OCI-LY1 (cell line): ENCODE results near the gene NUP93.

Experiments
- H2AFZ ChIP-seq: fragments of 200-600 bp; sonication (generic), shearing (Covaris generic); 2 replicates; pipeline ENCODE4 v1.6.0; 2014; ENCODE audit warnings: antibody characterized with exemption, mild to moderate bottlenecking, low read length
- H3F3A ChIP-seq: fragments of 200-600 bp; sonication (generic), shearing (Covaris generic); 2 replicates; pipeline ENCODE4 v1.6.0; 2014; ENCODE audit warnings: mild to moderate bottlenecking, antibody characterized with exemption, low read length, moderate library complexity; ENCODE audit not compliant: insufficient read depth
- H3K27ac ChIP-seq: fragments of 200-600 bp; sonication (generic); 2 replicates; pipeline ENCODE4 v1.5.1; 2014; ENCODE audit warnings: low read length, mixed run types, mild to moderate bottlenecking, low read depth; ENCODE audit not compliant: poor library complexity, severe bottlenecking
- H3K27me3 ChIP-seq: fragments of 200-600 bp; sonication (generic); 2 replicates; pipeline ENCODE4 v1.6.0; 2014; ENCODE audit warnings: antibody characterized with exemption, mild to moderate bottlenecking, low read length, moderate library complexity; ENCODE audit not compliant: insufficient read depth
- H3K36me3 ChIP-seq: fragments of 200-600 bp; sonication (generic); 2 replicates; pipeline ENCODE4 v1.6.1; 2014; ENCODE audit warnings: mild to moderate bottlenecking, antibody characterized with exemption, low read length, moderate library complexity, mixed read lengths; ENCODE audit not compliant: insufficient read depth
- H3K4me1 ChIP-seq: fragments of 200-600 bp; sonication (generic); 2 replicates; pipeline ENCODE4 v1.5.1; 2014; ENCODE audit warnings: mild to moderate bottlenecking, low read length, moderate library complexity; ENCODE audit not compliant: insufficient read depth, severe bottlenecking
- H3K4me2 ChIP-seq: fragments of 200-600 bp; sonication (generic), shearing (Covaris generic); 2 replicates; pipeline ENCODE4 v1.6.1; 2014; ENCODE audit warnings: low read length
- H3K4me3 ChIP-seq: fragments of 200-600 bp; sonication (generic); 2 replicates; pipeline ENCODE4 v1.5.1; 2014; ENCODE audit warnings: low read length, low read depth, mild to moderate bottlenecking, mixed read lengths; ENCODE audit not compliant: poor library complexity, severe bottlenecking
- H3K79me2 ChIP-seq: fragments of 200-600 bp; shearing (Covaris generic); 2 replicates; pipeline ENCODE4 v1.6.1; 2016; ENCODE audit warnings: mixed run types, low read length, mixed read lengths; ENCODE audit not compliant: insufficient read depth
- H3K9ac ChIP-seq: fragments of 200-600 bp; sonication (generic), shearing (Covaris generic); 2 replicates; pipeline ENCODE4 v1.6.1; 2014; ENCODE audit warnings: mild to moderate bottlenecking, low read length, mixed read lengths
- H3K9me2 ChIP-seq: fragments of 200-600 bp; sonication (generic), shearing (Covaris generic); 2 replicates; pipeline ENCODE4 v1.6.1; 2014; ENCODE audit warnings: low read depth, mild to moderate bottlenecking, low read length, mixed read lengths
- H3K9me3 ChIP-seq: fragments of 200-600 bp; shearing (Covaris generic); 2 replicates; pipeline ENCODE4 v1.6.1; 2014; ENCODE audit warnings: low read length, mixed read lengths
- H4K20me1 ChIP-seq: fragments of 200-600 bp; sonication (generic), shearing (Covaris generic); 2 replicates; pipeline ENCODE4 v1.6.0; 2016; ENCODE audit warnings: mild to moderate bottlenecking, low read length; ENCODE audit not compliant: insufficient read depth
- CTCF ChIP-seq: fragments of 200-600 bp; sonication (generic), shearing (Covaris generic); IDR thresholded peaks from 2 replicates; pipeline ENCODE4 v1.5.1; 2017; ENCODE audit warnings: mild to moderate bottlenecking, antibody characterized with exemption, low read length, moderate library complexity, mixed read lengths
- EZH2 ChIP-seq: fragments of 200-600 bp; sonication (generic), shearing (Covaris generic); IDR thresholded peaks from 2 replicates; pipeline ENCODE4 v1.8.0; 2017; ENCODE audit warnings: borderline replicate concordance, mixed run types, mild to moderate bottlenecking, antibody characterized with exemption, low read length, moderate library complexity, mixed read lengths

The NUP93 gene

DNA sequence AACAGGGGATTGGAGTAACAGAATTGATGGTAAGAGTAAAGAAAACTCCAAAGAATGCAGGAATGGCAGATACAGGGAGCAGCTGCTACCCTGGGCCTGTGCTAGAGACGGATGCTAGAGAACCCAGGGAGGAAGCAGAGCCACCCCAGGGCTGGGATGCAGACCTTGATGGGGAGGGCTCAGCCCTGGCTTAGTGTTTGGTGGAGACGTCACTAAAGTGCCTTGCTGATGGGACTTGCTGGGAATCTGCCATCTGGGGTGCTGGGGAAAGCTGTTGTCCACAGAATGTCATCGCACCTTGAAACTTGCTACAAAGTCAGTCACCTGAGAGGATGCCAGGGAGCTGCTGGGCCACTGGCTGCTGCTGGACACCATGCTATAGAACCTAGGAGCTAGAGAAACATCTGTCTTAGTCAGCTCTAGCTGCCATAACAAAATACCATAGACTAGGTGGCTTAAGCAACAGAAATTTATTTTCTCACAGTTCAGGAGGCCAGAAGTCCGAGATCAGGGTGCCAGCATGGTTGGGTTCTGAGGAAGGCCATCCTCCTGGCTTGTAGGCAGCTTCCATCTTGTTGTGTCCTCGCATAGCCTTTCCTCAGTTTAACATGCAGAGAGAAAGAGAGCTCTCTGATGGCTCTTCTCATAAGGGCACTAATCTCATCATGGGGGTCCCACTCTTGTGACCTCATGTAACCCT is 32.3 kb upstream of the NUP93 start:
- Histone ChIP-seq H2AFZ (no peak overlapping the region), H3K36me3 (no peaks in the 10 kb centered on the region; the same call in 1 of the 2 replicates), H3K4me1 (no peaks in the 10 kb centered on the region), H3K27me3 (peaks cover 2% of the 10 kb centered on the region; the same call in 1 of the 2 replicates), H3K9ac (no peak overlapping the region), H3K9me3 (0 out of 2 replicates have a peak, but pooled peaks cover 5% of the 10 kb centered on the region), H4K20me1 (no peaks in the 10 kb centered on the region), H3F3A (no peaks in the 10 kb centered on the region), H3K9me2 (no peaks in the 10 kb centered on the region), H3K27ac (no peak overlapping the region), H3K79me2 (no peaks in the 10 kb centered on the region), H3K4me2 (no peak overlapping the region), H3K4me3 (no peak overlapping the region)
- TF ChIP-seq CTCF (no peak), EZH2 (no peak)

- H2AFZ ChIP-seq: no peak overlapping the region
- H4K20me1 ChIP-seq: no peaks in the 10 kb centered on the region
- H3F3A ChIP-seq: no peaks in the 10 kb centered on the region
- H3K9me2 ChIP-seq: no peaks in the 10 kb centered on the region
- TF ChIP-seq CTCF (no peak), EZH2 (no peak)
- peaks cover 2% of the 10 kb centered on the region; the same call in 1 of the 2 replicates for H3K27me3 ChIP-seq
- no peak overlapping the region for H3K27ac ChIP-seq
- H3K9me3 ChIP-seq: 0 out of 2 replicates have a peak, but pooled peaks cover 5% of the 10 kb centered on the region
- H3K79me2 ChIP-seq: no peaks in the 10 kb centered on the region
- no peaks in the 10 kb centered on the region for H3K4me1 ChIP-seq
- no peak overlapping the region for H3K9ac ChIP-seq
- no peaks in the 10 kb centered on the region; the same call in 1 of the 2 replicates for H3K36me3 ChIP-seq
- no peak overlapping the region for H3K4me2 ChIP-seq
- no peak overlapping the region for H3K4me3 ChIP-seq
Measured at GRCh38 chr16:56700195-56700594, 29.7 kb upstream of the NUP93 start.

GRCh38 chr16:56700631-56701030 is 29.3 kb upstream of the NUP93 start:
- Histone ChIP-seq H3K79me2 (no peaks in the 10 kb centered on the region), H3K36me3 (no peaks in the 10 kb centered on the region; the same call in 1 of the 2 replicates), H3K27ac (no peak overlapping the region), H3K4me3 (no peak overlapping the region), H4K20me1 (no peaks in the 10 kb centered on the region), H3K4me2 (no peak overlapping the region), H3K4me1 (no peaks in the 10 kb centered on the region), H3K9me3 (0 out of 2 replicates have a peak, but pooled peaks cover 5% of the 10 kb centered on the region), H3K27me3 (peaks cover 1% of the 10 kb centered on the region; the same call in 1 of the 2 replicates), H3K9me2 (no peaks in the 10 kb centered on the region), H2AFZ (no peak overlapping the region), H3K9ac (no peak overlapping the region), H3F3A (no peaks in the 10 kb centered on the region)
- TF ChIP-seq CTCF (no peak), EZH2 (no peak)
